HepG2 (cell line): ENCODE results near the gene ZNF385B. TPM values are rescaled to one million over a fixed set of nuclear protein-coding genes. Genes with fewer than 3 reads are reported as not detected.

Experiments
- AGO1 ChIP-seq: fragments of 200-400 bp; formaldehyde crosslinking; IDR thresholded peaks from 2 replicates; pipeline ENCODE4 v1.6.1; 2017; ENCODE audit warnings: mild to moderate bottlenecking, low read depth, low read length, moderate library complexity; ENCODE audit not compliant: poor library complexity, severe bottlenecking
- CHD4 ChIP-seq: fragments of 200-600 bp; sonication (generic); IDR thresholded peaks from 2 replicates; pipeline ENCODE4 v1.7.0; 2017; ENCODE audit warnings: mild to moderate bottlenecking, low read length, borderline replicate concordance
- E2F1 ChIP-seq: sonication (generic); formaldehyde crosslinking; IDR thresholded peaks from 2 replicates; pipeline ENCODE4 v1.5.0; 2020; ENCODE audit warnings: missing genetic modification reagents
- FIP1L1 ChIP-seq: fragments of 200-400 bp; formaldehyde crosslinking; IDR thresholded peaks from 2 replicates; pipeline ENCODE4 v1.6.1; 2018; ENCODE audit warnings: low read depth, mild to moderate bottlenecking, low read length, moderate library complexity, borderline replicate concordance; ENCODE audit not compliant: insufficient read depth
- FOXP1 ChIP-seq, 2 experiments: fragments of 450-650 bp in 1 of 2; IDR thresholded peaks; 2 replicates each; pipeline ENCODE4 v1.6.1; 2017 to 2018; ENCODE audit warnings: antibody characterized with exemption in 1 of 2
- GATAD2A ChIP-seq: IDR thresholded peaks from 2 replicates; pipeline ENCODE4 v1.6.1; 2016
- IRF2 ChIP-seq: IDR thresholded peaks from 2 replicates; pipeline ENCODE4 v1.6.1; 2018; ENCODE audit warnings: missing genetic modification reagents, missing compliant biosample characterization
- NAIF1 ChIP-seq: sonication (generic); formaldehyde crosslinking; IDR thresholded peaks from 2 replicates; pipeline ENCODE4 v1.5.0; 2020; ENCODE audit warnings: mild to moderate bottlenecking, missing genetic modification reagents, borderline replicate concordance
- NR3C1 ChIP-seq: sonication (generic); formaldehyde crosslinking; IDR thresholded peaks from 2 replicates; pipeline ENCODE4 v1.4.0; 2020; ENCODE audit warnings: missing genetic modification reagents
- RFX3 ChIP-seq: IDR thresholded peaks from 2 replicates; pipeline ENCODE4 v1.6.1; 2016; ENCODE audit warnings: missing biosample characterization, missing genetic modification reagents
- SIN3A ChIP-seq: IDR thresholded peaks from 2 replicates; pipeline ENCODE4 v1.6.1; 2011; ENCODE audit warnings: low read depth, mild to moderate bottlenecking, control low read depth, low read length, borderline replicate concordance
- SIX1 ChIP-seq: sonication (generic); formaldehyde crosslinking; IDR thresholded peaks from 2 replicates; pipeline ENCODE4 v1.4.0; 2020; ENCODE audit warnings: missing genetic modification reagents, borderline replicate concordance
- SMAD1 ChIP-seq: sonication (generic); formaldehyde crosslinking; IDR thresholded peaks from 2 replicates; pipeline ENCODE4 v1.4.0; 2020; ENCODE audit warnings: missing genetic modification reagents, low read depth, mild to moderate bottlenecking, borderline replicate concordance
- SRF ChIP-seq: IDR thresholded peaks from 2 replicates; pipeline ENCODE4 v1.6.1; 2011; ENCODE audit warnings: mild to moderate bottlenecking, low read depth, low read length, moderate library complexity
- STAT5B ChIP-seq: sonication (generic); formaldehyde crosslinking; IDR thresholded peaks from 2 replicates; pipeline ENCODE4 v1.4.0; 2020; ENCODE audit warnings: missing genetic modification reagents
- TAF15 ChIP-seq: fragments of 200-400 bp; formaldehyde crosslinking; IDR thresholded peaks from one replicate; pipeline ENCODE4 v1.6.1; 2018; ENCODE audit warnings: mild to moderate bottlenecking, low read depth, low read length; ENCODE audit not compliant: poor library complexity, severe bottlenecking
- THAP11 ChIP-seq: IDR thresholded peaks from 2 replicates; pipeline ENCODE4 v1.6.1; 2016; ENCODE audit warnings: missing biosample characterization, missing genetic modification reagents
- ZC3H4 ChIP-seq: sonication (generic); formaldehyde crosslinking; IDR thresholded peaks from 2 replicates; pipeline ENCODE4 v1.4.0; 2020; ENCODE audit warnings: missing genetic modification reagents, borderline replicate concordance
- ZNF256 ChIP-seq: sonication (generic); formaldehyde crosslinking; conservative IDR thresholded peaks from 2 replicates; pipeline ENCODE4 v1.4.0; 2020; ENCODE audit warnings: missing genetic modification reagents
- ZNF263 ChIP-seq: sonication (generic); formaldehyde crosslinking; IDR thresholded peaks from 2 replicates; pipeline ENCODE4 v1.4.0; 2020; ENCODE audit warnings: missing genetic modification reagents
- ZNF460 ChIP-seq: sonication (generic); formaldehyde crosslinking; IDR thresholded peaks from 2 replicates; pipeline ENCODE4 v1.5.1; 2020; ENCODE audit warnings: missing genetic modification reagents, mild to moderate bottlenecking, borderline replicate concordance
- ZNF562 ChIP-seq: sonication (generic); formaldehyde crosslinking; IDR thresholded peaks from 2 replicates; pipeline ENCODE4 v1.8.0; 2022; ENCODE audit warnings: missing genetic modification reagents, borderline replicate concordance
- polyA plus RNA-seq, 8 experiments: library from polyadenylated mRNA; depleted of rRNA in 3 of 8; stranded (reverse) in 7 of 8; unstranded in 1 of 8; fragments of >200 nt; fragmentation: Illumina TruSeq in 4 of 8; extraction: Trizol in 4 of 8; gene quantifications; 2 replicates each; pipeline versions ENCODE4 v1.2.1 to v1.2.3, GENCODE V29; 2011 to 2016; ENCODE audit warnings: low read depth in 4 of 8, missing spikeins in 1 of 8, mixed read lengths in 1 of 8; ENCODE audit not compliant: insufficient read depth in 1 of 8
- total RNA-seq, 5 experiments: library from RNA; depleted of rRNA; stranded (reverse); fragments of >200 nt; fragmentation: Illumina TruSeq; extraction: Trizol; gene quantifications; 2 replicates each; pipeline ENCODE4 v1.2.3, GENCODE V29; 2016; ENCODE audit warnings: low read depth in 1 of 5
- TF ChIP-seq, protein P1 (sequence below): sonication (generic); formaldehyde crosslinking; IDR thresholded peaks from 2 replicates; pipeline ENCODE4 v1.4.0; 2020; ENCODE audit warnings: missing genetic modification reagents
- TF ChIP-seq, protein P2 (sequence below): sonication (generic); formaldehyde crosslinking; IDR thresholded peaks from 2 replicates; pipeline ENCODE4 v1.8.0; 2022; ENCODE audit warnings: low read depth, missing genetic modification reagents
- TF ChIP-seq, protein P3 (sequence below): sonication (generic); formaldehyde crosslinking; IDR thresholded peaks from 2 replicates; pipeline ENCODE4 v1.4.0; 2020; ENCODE audit warnings: mild to moderate bottlenecking, low read depth, missing genetic modification reagents
- TF ChIP-seq, protein P4 (sequence below): sonication (generic); formaldehyde crosslinking; IDR thresholded peaks from 2 replicates; pipeline ENCODE4 v1.8.0; 2023; ENCODE audit warnings: mild to moderate bottlenecking, missing genetic modification reagents

ZNF385B gene
- total and polyA plus RNA-seq, 2 of the 13 experiments (the other 11 are each of a cell fraction or from before 2014, with no cell fraction given): 3.3 to 6.7 TPM

- no peak for TF ChIP-seq E2F1
- no peak for TF ChIP-seq ZC3H4 (CRISPR knock-in tag)
- TF ChIP-seq THAP11 (CRISPR knock-in tag): peak; percentile 24; the same call in 1 of the 2 replicates
- no peak for TF ChIP-seq FOXP1 (IDR thresholded peaks at IDR 0.05)
- TF ChIP-seq FOXP1 (CRISPR knock-in tag; IDR thresholded peaks at IDR 0.05): peak; percentile 34; the same call in 1 of the 2 replicates
- TF ChIP-seq, protein P1, sequence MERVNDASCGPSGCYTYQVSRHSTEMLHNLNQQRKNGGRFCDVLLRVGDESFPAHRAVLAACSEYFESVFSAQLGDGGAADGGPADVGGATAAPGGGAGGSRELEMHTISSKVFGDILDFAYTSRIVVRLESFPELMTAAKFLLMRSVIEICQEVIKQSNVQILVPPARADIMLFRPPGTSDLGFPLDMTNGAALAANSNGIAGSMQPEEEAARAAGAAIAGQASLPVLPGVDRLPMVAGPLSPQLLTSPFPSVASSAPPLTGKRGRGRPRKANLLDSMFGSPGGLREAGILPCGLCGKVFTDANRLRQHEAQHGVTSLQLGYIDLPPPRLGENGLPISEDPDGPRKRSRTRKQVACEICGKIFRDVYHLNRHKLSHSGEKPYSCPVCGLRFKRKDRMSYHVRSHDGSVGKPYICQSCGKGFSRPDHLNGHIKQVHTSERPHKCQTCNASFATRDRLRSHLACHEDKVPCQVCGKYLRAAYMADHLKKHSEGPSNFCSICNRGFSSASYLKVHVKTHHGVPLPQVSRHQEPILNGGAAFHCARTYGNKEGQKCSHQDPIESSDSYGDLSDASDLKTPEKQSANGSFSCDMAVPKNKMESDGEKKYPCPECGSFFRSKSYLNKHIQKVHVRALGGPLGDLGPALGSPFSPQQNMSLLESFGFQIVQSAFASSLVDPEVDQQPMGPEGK: no peak
- no peak for TF ChIP-seq FIP1L1
- TF ChIP-seq AGO1: no peak
- TF ChIP-seq CHD4: peak; percentile 56; the same call in 1 of the 2 replicates
- TF ChIP-seq NR3C1 (CRISPR knock-in tag): no peak
- no peak for TF ChIP-seq STAT5B (CRISPR knock-in tag)
- TF ChIP-seq TAF15: no peak
- TF ChIP-seq NAIF1 (CRISPR knock-in tag): no peak
- TF ChIP-seq IRF2 (CRISPR knock-in tag): peak; percentile 26; the same call in 1 of the 2 replicates
- no peak for TF ChIP-seq SIN3A
- TF ChIP-seq SIX1: 0 out of 2 replicates have a peak, but pooled peaks have one; percentile 11
- TF ChIP-seq, protein P2, sequence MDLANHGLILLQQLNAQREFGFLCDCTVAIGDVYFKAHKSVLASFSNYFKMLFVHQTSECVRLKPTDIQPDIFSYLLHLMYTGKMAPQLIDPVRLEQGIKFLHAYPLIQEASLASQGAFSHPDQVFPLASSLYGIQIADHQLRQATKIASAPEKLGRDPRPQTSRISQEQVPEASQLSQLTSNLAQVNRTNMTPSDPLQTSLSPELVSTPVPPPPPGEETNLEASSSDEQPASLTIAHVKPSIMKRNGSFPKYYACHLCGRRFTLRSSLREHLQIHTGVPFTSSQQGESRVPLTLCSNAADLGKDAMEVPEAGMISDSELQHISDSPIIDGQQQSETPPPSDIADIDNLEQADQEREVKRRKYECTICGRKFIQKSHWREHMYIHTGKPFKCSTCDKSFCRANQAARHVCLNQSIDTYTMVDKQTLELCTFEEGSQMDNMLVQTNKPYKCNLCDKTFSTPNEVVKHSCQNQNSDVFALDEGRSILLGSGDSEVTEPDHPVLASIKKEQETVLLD (CRISPR knock-in tag): no peak
- TF ChIP-seq ZNF256 (CRISPR knock-in tag): no peak
- no peak for TF ChIP-seq ZNF263 (CRISPR knock-in tag)
- TF ChIP-seq, protein P3, sequence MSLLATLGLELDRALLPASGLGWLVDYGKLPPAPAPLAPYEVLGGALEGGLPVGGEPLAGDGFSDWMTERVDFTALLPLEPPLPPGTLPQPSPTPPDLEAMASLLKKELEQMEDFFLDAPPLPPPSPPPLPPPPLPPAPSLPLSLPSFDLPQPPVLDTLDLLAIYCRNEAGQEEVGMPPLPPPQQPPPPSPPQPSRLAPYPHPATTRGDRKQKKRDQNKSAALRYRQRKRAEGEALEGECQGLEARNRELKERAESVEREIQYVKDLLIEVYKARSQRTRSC (CRISPR knock-in tag): no peak
- TF ChIP-seq, protein P4, sequence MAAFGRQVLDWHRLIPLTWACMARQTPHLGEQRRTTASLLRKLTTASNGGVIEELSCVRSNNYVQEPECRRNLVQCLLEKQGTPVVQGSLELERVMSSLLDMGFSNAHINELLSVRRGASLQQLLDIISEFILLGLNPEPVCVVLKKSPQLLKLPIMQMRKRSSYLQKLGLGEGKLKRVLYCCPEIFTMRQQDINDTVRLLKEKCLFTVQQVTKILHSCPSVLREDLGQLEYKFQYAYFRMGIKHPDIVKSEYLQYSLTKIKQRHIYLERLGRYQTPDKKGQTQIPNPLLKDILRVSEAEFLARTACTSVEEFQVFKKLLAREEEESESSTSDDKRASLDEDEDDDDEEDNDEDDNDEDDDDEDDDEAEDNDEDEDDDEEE (CRISPR knock-in tag): no peak
- no peak for TF ChIP-seq RFX3
- TF ChIP-seq SRF: no peak
- TF ChIP-seq GATAD2A: peak; percentile 56; the same call in 1 of the 2 replicates
- TF ChIP-seq ZNF460 (CRISPR knock-in tag): no peak
- TF ChIP-seq SMAD1 (CRISPR knock-in tag): no peak
- no peak for TF ChIP-seq ZNF562 (CRISPR knock-in tag)
These were observed 311.2 kb downstream of the ZNF385B start (continued) for GRCh38 chr2:179550214-179550613.
